Tibial artery (tissue), 4 donors: ENCODE results near the gene SHH.
A peak's percentile ranks its signal among the peaks of the same experiment; 100 is the strongest.

Source experiments
- DNase-seq, 2 donors: peaks; one replicate each; pipeline ENCODE4 v3.0.0-alpha.2; 2019
- H3K27ac ChIP-seq, 2 donors: fragments of 200-600 bp; sonication (generic) in 1 of 2; 1 replicate in 1 of 2; 2 replicates in 1 of 2; pipeline ENCODE4 v1.5.1; 2018 to 2019; ENCODE audit warnings: mild to moderate bottlenecking in 1 of 2
- H3K27me3 ChIP-seq, 2 donors: fragments of 200-600 bp; sonication (generic) in 1 of 2; one replicate each; pipeline versions ENCODE4 v1.5.1 to v1.6.0; 2016 to 2019
- H3K36me3 ChIP-seq, 3 donors: fragments of 200-600 bp; sonication (generic) in 2 of 3; one replicate each; pipeline ENCODE4 v1.5.1; 2016 to 2019; ENCODE audit warnings: mild to moderate bottlenecking in 2 of 3
- H3K4me1 ChIP-seq, 4 donors: fragments of 200-600 bp; sonication (generic) in 2 of 4; 1 replicate in 3 of 4; 2 replicates in 1 of 4; pipeline ENCODE4 v1.5.1; 2016 to 2019
- H3K4me3 ChIP-seq, 2 donors: fragments of 200-600 bp; sonication (generic) in 1 of 2; 1 replicate in 1 of 2; 2 replicates in 1 of 2; pipeline ENCODE4 v1.5.1; 2018 to 2019; ENCODE audit warnings: mild to moderate bottlenecking in 2 of 2
- H3K9me3 ChIP-seq, 3 donors: fragments of 200-600 bp; sonication (generic) in 1 of 3; one replicate each; pipeline ENCODE4 v1.5.1; 2016 to 2019
- intact Hi-C: fragments of 100-400 bp; cut with DNase I; formaldehyde crosslinking; loops from one replicate; pipeline ENCODE4 v1.15.0; 2023; ENCODE audit warnings: low total_unique reads
- TF ChIP-seq, protein P1 (sequence below), 2 experiments: fragments of 200-600 bp in 1 of 2; fragments of 450-650 bp in 1 of 2; IDR thresholded peaks; one replicate each; pipeline ENCODE4 v1.5.1; 2017 to 2019; ENCODE audit warnings: antibody characterized with exemption in 2 of 2, mild to moderate bottlenecking in 1 of 2, moderate library complexity in 1 of 2

The SHH gene

DNA sequence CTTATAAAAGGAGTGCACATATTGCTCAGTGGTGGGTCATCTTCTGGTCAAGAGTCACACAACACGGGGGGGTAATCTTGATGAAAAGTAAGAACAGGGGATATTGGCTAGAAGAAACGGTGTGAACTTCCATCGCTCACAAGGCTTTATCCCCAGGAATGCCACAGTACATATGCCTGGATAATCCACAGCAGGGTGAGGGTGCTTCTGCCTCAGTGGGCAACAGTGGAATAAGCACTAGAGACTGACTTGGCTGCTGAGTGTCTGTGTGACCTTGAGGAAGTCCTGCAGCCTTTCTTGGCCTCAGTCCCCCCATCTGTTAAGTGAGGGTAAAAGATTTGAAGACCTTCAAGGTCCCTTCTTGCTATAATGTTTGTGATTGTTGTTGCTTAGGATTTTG lies 44.9 kb upstream of the SHH start:
- peaks cover 0 to 3% of the 10 kb centered on the region in 2 donors for H3K27me3 ChIP-seq

DNA sequence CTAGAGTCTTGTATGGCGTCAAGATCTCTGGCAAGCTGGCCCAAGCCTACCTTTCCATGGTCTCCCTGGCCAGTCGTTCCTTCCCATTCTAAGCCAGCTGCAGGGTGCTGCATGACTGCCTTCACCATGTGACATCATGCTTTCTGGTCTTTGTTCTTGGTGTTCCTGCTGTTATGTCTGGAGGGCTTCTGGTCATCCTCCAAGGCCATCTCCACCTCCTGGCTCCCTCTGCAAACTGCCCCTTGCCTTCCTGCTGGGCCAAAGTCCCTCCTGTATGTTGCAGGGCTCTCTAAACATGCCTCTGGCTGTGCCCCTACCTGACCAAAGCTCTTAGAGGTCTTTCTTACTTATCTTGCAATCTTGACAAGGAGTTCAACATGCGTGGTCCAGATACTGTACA lies 44.4 kb upstream of the SHH start:
- no peak overlapping the region for H3K27ac ChIP-seq
- intact Hi-C loops, result loop anchor here (10.0 kb wide), 1 partner anchor 62 kb away; no protein-coding TSS in a partner anchor
- TF ChIP-seq, protein P1, sequence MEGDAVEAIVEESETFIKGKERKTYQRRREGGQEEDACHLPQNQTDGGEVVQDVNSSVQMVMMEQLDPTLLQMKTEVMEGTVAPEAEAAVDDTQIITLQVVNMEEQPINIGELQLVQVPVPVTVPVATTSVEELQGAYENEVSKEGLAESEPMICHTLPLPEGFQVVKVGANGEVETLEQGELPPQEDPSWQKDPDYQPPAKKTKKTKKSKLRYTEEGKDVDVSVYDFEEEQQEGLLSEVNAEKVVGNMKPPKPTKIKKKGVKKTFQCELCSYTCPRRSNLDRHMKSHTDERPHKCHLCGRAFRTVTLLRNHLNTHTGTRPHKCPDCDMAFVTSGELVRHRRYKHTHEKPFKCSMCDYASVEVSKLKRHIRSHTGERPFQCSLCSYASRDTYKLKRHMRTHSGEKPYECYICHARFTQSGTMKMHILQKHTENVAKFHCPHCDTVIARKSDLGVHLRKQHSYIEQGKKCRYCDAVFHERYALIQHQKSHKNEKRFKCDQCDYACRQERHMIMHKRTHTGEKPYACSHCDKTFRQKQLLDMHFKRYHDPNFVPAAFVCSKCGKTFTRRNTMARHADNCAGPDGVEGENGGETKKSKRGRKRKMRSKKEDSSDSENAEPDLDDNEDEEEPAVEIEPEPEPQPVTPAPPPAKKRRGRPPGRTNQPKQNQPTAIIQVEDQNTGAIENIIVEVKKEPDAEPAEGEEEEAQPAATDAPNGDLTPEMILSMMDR (IDR thresholded peaks at IDR 0.05), result no peak
- DNase-seq, result peak in 1 of 2 donors; percentile 9
- no peaks in the 10 kb centered on the region for H3K9me3 ChIP-seq
- no peaks in the 10 kb centered on the region for H3K4me1 ChIP-seq
- peaks cover 0 to 3% of the 10 kb centered on the region in 2 donors for H3K27me3 ChIP-seq
- H3K36me3 ChIP-seq, result no peaks in the 10 kb centered on the region
- no peak overlapping the region for H3K4me3 ChIP-seq

More for the DNA sequence above, 44.9 kb upstream of the SHH start:
- peak in 1 of 2 donors; percentile 15 for DNase-seq
- no peaks in the 10 kb centered on the region for H3K4me1 ChIP-seq
- H3K9me3 ChIP-seq, result no peaks in the 10 kb centered on the region
- no peaks in the 10 kb centered on the region for H3K36me3 ChIP-seq
- intact Hi-C loops, result loop anchor here (10.0 kb wide), 1 partner anchor 62 kb away; no protein-coding TSS in a partner anchor
- no peak overlapping the region for H3K4me3 ChIP-seq
- H3K27ac ChIP-seq, result no peak overlapping the region
- TF ChIP-seq, protein P1 (IDR thresholded peaks at IDR 0.05), result no peak

DNA sequence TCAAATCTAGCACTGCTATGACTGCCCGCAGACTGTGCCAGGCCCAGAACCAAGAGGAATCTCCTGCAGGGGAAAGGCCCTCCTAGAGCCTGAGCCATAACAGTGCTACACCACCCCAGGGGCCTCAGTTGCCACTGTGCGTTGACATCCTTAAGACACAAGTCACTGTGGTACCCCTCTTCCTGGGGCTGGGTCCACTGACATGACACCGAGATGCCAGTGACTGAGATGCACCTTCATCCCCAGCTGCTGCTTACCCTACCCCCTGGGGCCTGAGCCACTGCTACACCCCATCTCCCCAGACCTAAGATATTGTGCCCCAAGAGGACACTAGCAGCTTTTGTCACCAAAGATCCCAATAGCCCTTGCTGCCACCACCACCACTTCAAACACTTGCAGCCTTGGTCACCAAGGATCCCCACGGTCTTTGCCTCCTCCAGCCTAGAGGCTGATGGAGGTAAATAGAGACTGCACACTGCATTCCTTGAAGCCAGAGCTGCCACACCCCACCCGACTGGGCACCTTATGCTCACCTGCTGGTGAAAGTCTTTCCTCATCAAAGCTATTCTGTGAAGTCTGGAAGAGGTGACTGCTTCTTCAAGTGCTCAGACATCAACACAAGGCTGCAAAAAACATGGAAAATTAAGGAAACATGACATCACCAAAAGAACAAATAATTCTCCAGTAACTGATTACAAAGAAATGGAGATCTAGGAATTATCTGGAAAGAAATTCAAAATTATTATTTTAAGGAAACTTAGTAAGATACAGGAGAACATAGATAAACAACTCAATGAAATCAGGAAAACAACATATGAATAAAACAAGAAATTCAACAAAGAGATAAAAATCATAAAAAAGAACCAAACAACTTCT lies 40.4 kb upstream of the SHH start:
- no peaks in the 10 kb centered on the region for H3K9me3 ChIP-seq
- TF ChIP-seq, protein P1 (IDR thresholded peaks at IDR 0.05), result no peak
- no peaks in the 10 kb centered on the region for H3K4me1 ChIP-seq
- DNase-seq, result peak in 1 of 2 donors; percentile 27
- intact Hi-C loops, result loop anchor here (10.0 kb wide), 1 partner anchor 58 kb away; no protein-coding TSS in a partner anchor
- no peak overlapping the region for H3K27ac ChIP-seq
- H3K36me3 ChIP-seq, result no peaks in the 10 kb centered on the region
- peaks cover 0 to 22% of the 10 kb centered on the region in 2 donors for H3K27me3 ChIP-seq
- H3K4me3 ChIP-seq, result no peak overlapping the region

DNA sequence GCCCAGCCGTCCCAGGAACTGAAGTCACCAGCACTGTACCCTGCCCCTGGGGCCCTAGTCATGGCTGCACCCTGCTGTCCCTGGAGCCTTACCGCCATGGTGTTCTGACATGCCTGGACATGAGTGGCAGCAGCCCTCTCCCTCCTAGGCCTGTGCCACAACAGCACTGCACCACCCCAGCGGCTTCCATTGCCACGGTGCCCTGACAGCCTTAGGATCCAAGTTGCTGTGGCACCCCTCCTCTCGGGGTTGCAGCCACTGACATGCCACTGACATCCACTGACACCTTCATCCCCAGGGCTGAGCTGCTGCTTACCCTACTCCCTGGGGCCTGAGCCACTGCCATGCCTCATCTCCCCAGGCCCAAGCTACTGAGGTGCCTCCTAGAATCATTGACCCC lies 39.6 kb upstream of the SHH start:
- Histone ChIP-seq H3K4me1 (no peaks in the 10 kb centered on the region), H3K27me3 (peaks cover 0 to 22% of the 10 kb centered on the region in 2 donors), H3K36me3 (no peaks in the 10 kb centered on the region), H3K9me3 (no peaks in the 10 kb centered on the region), H3K4me3 (no peak overlapping the region), H3K27ac (no peak overlapping the region)
- TF ChIP-seq, protein P1 (IDR thresholded peaks at IDR 0.05), result no peak
- peak in 1 of 2 donors; percentile 44 for DNase-seq
- intact Hi-C loops, result loop anchor here (10.0 kb wide), 1 partner anchor 57 kb away; no protein-coding TSS in a partner anchor

DNA sequence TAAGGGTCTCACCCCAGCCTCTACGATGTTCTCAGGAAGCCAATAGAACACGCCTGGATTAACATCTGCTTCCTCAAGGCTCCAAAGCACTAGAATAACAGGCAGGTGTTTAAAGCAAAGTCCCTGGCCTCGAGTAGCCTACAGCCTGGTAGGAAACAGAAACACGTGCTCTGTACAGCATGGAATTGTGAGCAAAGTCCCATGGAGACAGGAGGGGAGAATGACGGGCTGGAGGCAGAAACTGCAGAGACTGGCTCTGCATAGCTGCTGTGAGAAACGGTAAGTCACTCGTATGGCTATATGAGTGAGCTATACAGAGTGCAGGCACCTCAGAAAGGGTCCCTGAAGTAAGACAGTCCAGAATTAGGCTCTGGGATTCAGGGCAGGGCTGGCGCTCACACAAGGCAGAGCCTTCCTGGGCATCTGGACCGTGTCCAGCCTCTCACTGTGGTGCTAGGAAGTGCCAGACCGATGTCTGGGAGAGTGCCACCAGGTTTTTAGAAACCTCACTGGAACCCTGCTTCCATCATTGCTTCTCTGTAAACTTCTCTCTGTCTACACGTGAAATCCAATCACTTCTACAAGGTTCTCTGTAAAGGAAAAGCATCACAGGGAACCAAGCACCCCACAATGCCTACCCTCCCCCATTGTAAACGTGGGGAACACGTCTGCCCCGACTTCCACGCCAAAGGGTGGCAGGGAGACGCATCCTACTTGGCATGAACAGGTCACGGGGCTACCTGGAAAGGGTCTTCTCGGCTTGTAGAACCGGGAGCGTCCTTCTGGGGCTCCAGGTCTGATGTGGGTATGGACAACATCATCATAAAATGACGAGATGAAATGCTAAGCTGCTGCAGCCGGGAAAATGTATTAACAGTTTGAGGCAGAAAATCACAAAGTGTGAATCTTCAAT lies 38.8 kb upstream of the SHH start:
- no peak for DNase-seq

More for the DNA sequence above, 38.8 kb upstream of the SHH start:
- TF ChIP-seq, protein P1 (IDR thresholded peaks at IDR 0.05), result no peak
- H3K9me3 ChIP-seq, result no peaks in the 10 kb centered on the region
- no peak overlapping the region for H3K27ac ChIP-seq
- H3K27me3 ChIP-seq, result peaks cover 0 to 22% of the 10 kb centered on the region in 2 donors
- H3K4me1 ChIP-seq, result no peaks in the 10 kb centered on the region
- no peaks in the 10 kb centered on the region for H3K36me3 ChIP-seq
- intact Hi-C loops, result loop anchor here (10.0 kb wide), 1 partner anchor 56 kb away; no protein-coding TSS in a partner anchor
- H3K4me3 ChIP-seq, result no peak overlapping the region
